ENCODE results near the gene PFKP.
A peak's percentile ranks its signal among the peaks of the same experiment; 100 is the strongest.

Gene PFKP

GRCh38 chr10:3031490-3031889, 35.9 kb upstream of the PFKP start:
- no peaks in the 10 kb centered on the region for H3K4me1 ChIP-seq (ENCODE audit: control insufficient read depth, insufficient read depth, low read length)
- H3K27ac ChIP-seq (ENCODE audit: low read length) = no peak overlapping the region
- H3K9me3 ChIP-seq (ENCODE audit: control insufficient read depth, insufficient read depth, low read length) = no peaks in the 10 kb centered on the region
- H3K4me3 ChIP-seq (ENCODE audit: low read length) = no peak overlapping the region
- no peaks in the 10 kb centered on the region for H3K27me3 ChIP-seq (ENCODE audit: control insufficient read depth, insufficient read depth, low read length)
- no CpG with 5 or more reads among the region's 4 CpGs for WGBS (ENCODE audit: insufficient coverage, insufficient read length)
- no peak for DNase-seq (ENCODE audit: low read depth, low spot score)
- no peaks in the 10 kb centered on the region for H3K36me3 ChIP-seq (ENCODE audit: control insufficient read depth, insufficient read depth, low read length)

GRCh38 chr10:3033925-3034324, 33.4 kb upstream of the PFKP start:
- WGBS (ENCODE audit: insufficient coverage, insufficient read length) = no CpG with 5 or more reads among the region's 5 CpGs
- no peaks in the 10 kb centered on the region for H3K27me3 ChIP-seq (ENCODE audit: control insufficient read depth, insufficient read depth, low read length)

GRCh38 chr10:3034616-3035015, 32.7 kb upstream of the PFKP start:
- Histone ChIP-seq H3K4me1 (ENCODE audit: control insufficient read depth, insufficient read depth, low read length) (no peaks in the 10 kb centered on the region), H3K27ac (ENCODE audit: low read length) (no peak overlapping the region), H3K4me3 (ENCODE audit: low read length) (no peak overlapping the region), H3K27me3 (ENCODE audit: control insufficient read depth, insufficient read depth, low read length) (no peaks in the 10 kb centered on the region), H3K36me3 (ENCODE audit: control insufficient read depth, insufficient read depth, low read length) (no peaks in the 10 kb centered on the region), H3K9me3 (ENCODE audit: control insufficient read depth, insufficient read depth, low read length) (no peaks in the 10 kb centered on the region)
- WGBS (ENCODE audit: insufficient coverage, insufficient read length) = no CpG with 5 or more reads among the region's 4 CpGs
- no peak for DNase-seq (ENCODE audit: low read depth, low spot score)

More at GRCh38 chr10:3033925-3034324, 33.4 kb upstream of the PFKP start:
- Histone ChIP-seq H3K4me3 (ENCODE audit: low read length) (no peak overlapping the region), H3K4me1 (ENCODE audit: control insufficient read depth, insufficient read depth, low read length) (no peaks in the 10 kb centered on the region), H3K27ac (ENCODE audit: low read length) (no peak overlapping the region), H3K9me3 (ENCODE audit: control insufficient read depth, insufficient read depth, low read length) (no peaks in the 10 kb centered on the region), H3K36me3 (ENCODE audit: control insufficient read depth, insufficient read depth, low read length) (no peaks in the 10 kb centered on the region)
- DNase-seq (ENCODE audit: low read depth, low spot score) = no peak

GRCh38 chr10:3036155-3037021, 31.0 kb upstream of the PFKP start:
- Histone ChIP-seq H3K27me3 (ENCODE audit: control insufficient read depth, insufficient read depth, low read length) (no peaks in the 10 kb centered on the region), H3K27ac (ENCODE audit: low read length) (no peak overlapping the region), H3K9me3 (ENCODE audit: control insufficient read depth, insufficient read depth, low read length) (no peaks in the 10 kb centered on the region), H3K4me1 (ENCODE audit: control insufficient read depth, insufficient read depth, low read length) (no peaks in the 10 kb centered on the region), H3K36me3 (ENCODE audit: control insufficient read depth, insufficient read depth, low read length) (no peaks in the 10 kb centered on the region), H3K4me3 (ENCODE audit: low read length) (no peak overlapping the region)
- DNase-seq (ENCODE audit: low read depth, low spot score) = no peak
- WGBS (ENCODE audit: insufficient coverage, insufficient read length) = no CpG with 5 or more reads among the region's 8 CpGs

- no peak for DNase-seq (ENCODE audit: low read depth, low spot score)
- no peak overlapping the region for H3K4me3 ChIP-seq (ENCODE audit: low read length)
- H3K36me3 ChIP-seq (ENCODE audit: control insufficient read depth, insufficient read depth, low read length) = no peaks in the 10 kb centered on the region
- H3K9me3 ChIP-seq (ENCODE audit: control insufficient read depth, insufficient read depth, low read length) = no peaks in the 10 kb centered on the region
- no peaks in the 10 kb centered on the region for H3K4me1 ChIP-seq (ENCODE audit: control insufficient read depth, insufficient read depth, low read length)
- no peaks in the 10 kb centered on the region for H3K27me3 ChIP-seq (ENCODE audit: control insufficient read depth, insufficient read depth, low read length)
- WGBS (ENCODE audit: insufficient coverage, insufficient read length) = no CpG with 5 or more reads among the region's 4 CpGs
- H3K27ac ChIP-seq (ENCODE audit: low read length) = no peak overlapping the region
Observed at GRCh38 chr10:3037182-3037581, 30.2 kb upstream of the PFKP start.

GRCh38 chr10:3040069-3040468, 27.3 kb upstream of the PFKP start:
- no peak for DNase-seq (ENCODE audit: low read depth, low spot score)
- H3K4me1 ChIP-seq (ENCODE audit: control insufficient read depth, insufficient read depth, low read length) = no peaks in the 10 kb centered on the region
- no peaks in the 10 kb centered on the region for H3K27me3 ChIP-seq (ENCODE audit: control insufficient read depth, insufficient read depth, low read length)
- WGBS (ENCODE audit: insufficient coverage, insufficient read length) = no CpG with 5 or more reads among the region's 1 CpG
- H3K9me3 ChIP-seq (ENCODE audit: control insufficient read depth, insufficient read depth, low read length) = no peaks in the 10 kb centered on the region
- no peak overlapping the region for H3K27ac ChIP-seq (ENCODE audit: low read length)
- no peak overlapping the region for H3K4me3 ChIP-seq (ENCODE audit: low read length)
- H3K36me3 ChIP-seq (ENCODE audit: control insufficient read depth, insufficient read depth, low read length) = no peaks in the 10 kb centered on the region

- Histone ChIP-seq H3K4me1 (ENCODE audit: control insufficient read depth, insufficient read depth, low read length) (peaks cover 12% of the 10 kb centered on the region), H3K27me3 (ENCODE audit: control insufficient read depth, insufficient read depth, low read length) (no peaks in the 10 kb centered on the region), H3K4me3 (ENCODE audit: low read length) (no peak overlapping the region), H3K36me3 (ENCODE audit: control insufficient read depth, insufficient read depth, low read length) (no peaks in the 10 kb centered on the region), H3K27ac (ENCODE audit: low read length) (no peak overlapping the region), H3K9me3 (ENCODE audit: control insufficient read depth, insufficient read depth, low read length) (no peaks in the 10 kb centered on the region)
- no peak for DNase-seq (ENCODE audit: low read depth, low spot score)
- WGBS (ENCODE audit: insufficient coverage, insufficient read length) = no CpG with 5 or more reads among the region's 10 CpGs
Observed at GRCh38 chr10:3042589-3042988, 24.8 kb upstream of the PFKP start.

- peak; percentile 71 for DNase-seq (ENCODE audit: low read depth, low spot score)
- no peak overlapping the region for H3K27ac ChIP-seq (ENCODE audit: low read length)
- H3K4me3 ChIP-seq (ENCODE audit: low read length) = no peak overlapping the region
- no peaks in the 10 kb centered on the region for H3K9me3 ChIP-seq (ENCODE audit: control insufficient read depth, insufficient read depth, low read length)
- no CpG with 5 or more reads among the region's 16 CpGs for WGBS (ENCODE audit: insufficient coverage, insufficient read length)
- no peaks in the 10 kb centered on the region for H3K36me3 ChIP-seq (ENCODE audit: control insufficient read depth, insufficient read depth, low read length)
- peaks cover 13% of the 10 kb centered on the region for H3K4me1 ChIP-seq (ENCODE audit: control insufficient read depth, insufficient read depth, low read length)
- no peaks in the 10 kb centered on the region for H3K27me3 ChIP-seq (ENCODE audit: control insufficient read depth, insufficient read depth, low read length)
Observed at GRCh38 chr10:3043512-3044368, 23.6 kb upstream of the PFKP start.

GRCh38 chr10:3045471-3046209, 21.7 kb upstream of the PFKP start:
- Histone ChIP-seq H3K27me3 (ENCODE audit: control insufficient read depth, insufficient read depth, low read length) (no peaks in the 10 kb centered on the region), H3K4me3 (ENCODE audit: low read length) (no peak overlapping the region), H3K9me3 (ENCODE audit: control insufficient read depth, insufficient read depth, low read length) (no peaks in the 10 kb centered on the region), H3K36me3 (ENCODE audit: control insufficient read depth, insufficient read depth, low read length) (no peaks in the 10 kb centered on the region), H3K4me1 (ENCODE audit: control insufficient read depth, insufficient read depth, low read length) (peaks cover 13% of the 10 kb centered on the region), H3K27ac (ENCODE audit: low read length) (no peak overlapping the region)
- DNase-seq (ENCODE audit: low read depth, low spot score) = no peak
- 100% methylated on average over 1 of the region's 11 CpGs for WGBS (ENCODE audit: insufficient coverage, insufficient read length)

- no peaks in the 10 kb centered on the region for H3K27me3 ChIP-seq (ENCODE audit: control insufficient read depth, insufficient read depth, low read length)
- no peaks in the 10 kb centered on the region for H3K36me3 ChIP-seq (ENCODE audit: control insufficient read depth, insufficient read depth, low read length)
- H3K9me3 ChIP-seq (ENCODE audit: control insufficient read depth, insufficient read depth, low read length) = no peaks in the 10 kb centered on the region
- H3K4me1 ChIP-seq (ENCODE audit: control insufficient read depth, insufficient read depth, low read length) = peaks cover 13% of the 10 kb centered on the region
- no CpG with 5 or more reads among the region's 6 CpGs for WGBS (ENCODE audit: insufficient coverage, insufficient read length)
- no peak overlapping the region for H3K27ac ChIP-seq (ENCODE audit: low read length)
- no peak overlapping the region for H3K4me3 ChIP-seq (ENCODE audit: low read length)
- DNase-seq (ENCODE audit: low read depth, low spot score) = no peak
Observed at GRCh38 chr10:3046210-3046779, 21.1 kb upstream of the PFKP start.
